GM15510 (cell line): Measurements from ENCODE around the gene ABCA8.

ENCODE experiments used
- POLR2A ChIP-seq: IDR thresholded peaks from 3 replicates; pipeline ENCODE4 v1.6.1; 2011; ENCODE audit warnings: borderline replicate concordance; ENCODE audit not compliant: insufficient read length; ENCODE audit errors: extremely low read depth

ABCA8 gene

DNA sequence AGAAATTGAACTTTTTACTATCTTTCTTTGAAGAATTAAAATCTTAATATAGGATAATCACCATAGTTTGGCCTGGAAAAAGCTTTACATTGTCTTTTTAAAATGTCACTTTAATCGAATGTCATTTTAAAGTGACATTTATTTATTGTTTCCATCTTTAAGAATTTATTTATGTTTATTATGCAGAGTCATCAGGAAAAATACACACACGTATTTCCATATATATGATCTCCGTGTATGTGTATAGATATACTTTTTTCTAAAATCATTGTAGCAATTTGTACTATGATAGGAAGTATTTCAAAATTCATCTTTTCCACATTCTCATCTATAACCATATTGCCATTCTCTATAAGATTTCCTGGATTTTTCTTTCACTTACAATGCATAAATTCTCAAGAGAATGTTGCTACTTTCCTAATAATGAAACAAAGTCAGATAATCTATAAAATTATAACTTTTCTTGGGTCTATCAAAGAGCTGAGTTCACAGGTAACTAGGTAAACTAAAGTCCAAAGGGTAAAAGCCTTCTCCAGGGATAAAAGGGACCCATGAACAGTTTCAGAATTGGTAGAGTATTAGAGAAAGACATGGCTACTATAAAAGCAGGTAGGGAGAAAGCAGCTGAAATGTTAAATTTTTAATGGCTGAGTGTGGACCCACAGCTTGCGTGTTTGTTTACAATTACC, 11.9 kb downstream of the ABCA8 start:
- TF ChIP-seq POLR2A = no peak

DNA sequence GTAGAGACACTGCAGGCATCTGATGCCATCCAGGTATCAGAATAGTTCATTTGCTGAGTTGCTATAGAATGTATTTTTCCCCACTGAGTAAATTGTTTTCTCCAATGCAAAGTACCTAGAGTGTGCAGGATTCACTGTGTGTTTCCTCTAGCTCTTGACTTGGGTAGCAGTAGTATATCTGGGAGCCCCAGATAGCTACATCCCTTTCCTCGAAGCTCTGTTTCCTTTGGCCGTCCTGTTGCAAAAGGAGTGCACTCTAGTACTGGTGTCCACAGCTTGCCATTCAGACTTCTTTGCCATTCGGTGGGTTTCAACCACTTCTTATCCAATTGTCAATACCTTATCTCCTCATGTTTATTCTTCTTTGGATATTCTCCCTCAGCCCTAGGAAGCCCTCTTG, 12.8 kb downstream of the ABCA8 start:
- TF ChIP-seq POLR2A = no peak

GRCh38 chr17:68941761-68942160, 13.4 kb downstream of the ABCA8 start:
- TF ChIP-seq POLR2A = no peak

- no peak for TF ChIP-seq POLR2A
These were observed 16.0 kb downstream of the ABCA8 start for GRCh38 chr17:68939195-68939594.

DNA sequence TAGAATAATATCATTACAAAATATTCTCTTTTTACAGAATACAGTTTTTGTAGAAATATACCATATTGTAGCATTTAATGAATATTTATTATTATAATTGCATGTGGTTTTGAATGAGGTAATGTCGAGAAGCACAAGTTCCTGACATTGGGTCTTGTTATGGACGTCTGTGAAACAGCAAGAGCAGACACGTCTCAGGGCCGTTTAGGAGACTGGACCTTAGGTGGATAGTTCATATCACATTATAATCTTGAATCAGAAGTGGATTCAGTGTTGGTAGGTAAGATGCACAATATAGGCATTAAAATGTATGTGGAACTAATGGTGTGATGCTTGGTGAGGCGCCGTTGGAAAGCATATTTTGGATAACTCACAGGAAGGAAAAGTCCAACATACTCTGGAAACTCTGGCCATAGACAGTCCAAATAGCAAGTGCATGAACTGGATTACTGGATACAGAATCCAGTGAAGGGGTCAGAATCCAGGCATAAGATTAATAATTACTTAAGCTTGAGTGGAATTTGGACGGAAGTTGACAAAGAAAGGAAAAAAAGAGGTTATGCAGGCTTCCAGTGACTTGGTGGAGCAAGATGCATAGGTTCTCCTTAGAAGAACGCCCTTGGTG, 17.2 kb downstream of the ABCA8 start:
- no peak for TF ChIP-seq POLR2A

DNA sequence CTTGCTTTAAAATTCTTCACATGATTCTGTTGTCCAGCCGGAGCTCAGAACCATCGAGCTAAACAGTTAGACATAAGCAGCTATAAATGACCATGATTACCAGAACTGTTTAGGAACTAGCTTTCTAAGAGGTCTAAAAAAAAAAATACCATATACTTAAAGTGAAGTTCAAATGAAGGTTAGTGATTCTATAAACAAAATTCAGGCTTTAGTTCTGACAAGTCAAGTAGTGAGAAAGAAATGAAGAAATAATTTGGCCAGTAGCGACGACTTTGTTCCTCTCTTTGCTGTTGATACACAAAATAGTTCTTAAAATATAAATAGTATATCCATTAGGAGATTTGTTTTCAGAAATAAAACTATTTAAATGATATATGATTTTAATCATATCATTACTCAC, 27.7 kb downstream of the ABCA8 start:
- no peak for TF ChIP-seq POLR2A

DNA sequence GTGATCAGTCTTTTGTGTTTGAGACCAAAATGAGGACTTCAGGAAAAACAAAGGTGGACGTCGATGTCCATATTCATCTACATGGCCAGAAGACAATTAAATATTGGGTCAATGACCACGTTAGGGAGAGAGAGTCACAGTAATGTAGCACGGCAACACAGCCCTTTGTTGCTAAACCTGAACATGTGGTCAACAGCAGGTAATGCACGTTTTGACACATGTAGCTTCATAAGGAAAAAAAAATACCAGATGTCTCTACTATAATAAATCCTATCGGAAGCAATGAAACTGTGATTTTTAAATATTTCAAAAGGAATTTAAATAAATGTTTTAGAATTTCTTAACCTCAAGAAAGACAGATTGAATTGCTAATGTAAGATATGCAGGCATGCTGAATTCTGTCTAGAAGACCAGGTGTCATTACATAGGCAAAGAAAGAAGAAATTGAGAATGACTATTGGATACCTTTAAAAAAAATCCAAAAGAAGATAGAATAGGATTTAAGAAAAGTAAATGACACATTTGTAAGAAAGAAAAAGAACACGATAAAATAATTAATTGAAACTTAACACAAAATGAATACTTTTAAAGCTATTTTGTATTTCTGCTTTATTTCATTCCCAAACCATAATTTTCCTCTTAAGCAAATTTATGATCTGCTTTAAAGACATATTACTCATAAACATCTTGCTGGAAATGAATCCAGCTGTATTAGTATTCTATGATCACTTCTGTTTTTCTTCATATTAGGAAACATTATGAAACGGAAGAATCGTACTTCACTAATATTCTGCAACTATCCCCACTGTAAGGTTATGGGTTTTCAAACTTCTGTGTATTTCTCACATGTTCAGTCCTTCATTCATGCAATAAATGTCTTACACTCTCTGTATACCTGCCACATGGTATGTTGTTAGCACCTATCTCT, 30.1 kb downstream of the ABCA8 start:
- TF ChIP-seq POLR2A = no peak

- TF ChIP-seq POLR2A = no peak
These were observed 44.3 kb downstream of the ABCA8 start for GRCh38 chr17:68910789-68911431.

GRCh38 chr17:68910251-68910705, 44.9 kb downstream of the ABCA8 start:
- TF ChIP-seq POLR2A = no peak

GRCh38 chr17:68909066-68909465, 46.1 kb downstream of the ABCA8 start:
- TF ChIP-seq POLR2A = no peak

- no peak for TF ChIP-seq POLR2A
These were observed 47.1 kb downstream of the ABCA8 start for GRCh38 chr17:68908045-68908444.

DNA sequence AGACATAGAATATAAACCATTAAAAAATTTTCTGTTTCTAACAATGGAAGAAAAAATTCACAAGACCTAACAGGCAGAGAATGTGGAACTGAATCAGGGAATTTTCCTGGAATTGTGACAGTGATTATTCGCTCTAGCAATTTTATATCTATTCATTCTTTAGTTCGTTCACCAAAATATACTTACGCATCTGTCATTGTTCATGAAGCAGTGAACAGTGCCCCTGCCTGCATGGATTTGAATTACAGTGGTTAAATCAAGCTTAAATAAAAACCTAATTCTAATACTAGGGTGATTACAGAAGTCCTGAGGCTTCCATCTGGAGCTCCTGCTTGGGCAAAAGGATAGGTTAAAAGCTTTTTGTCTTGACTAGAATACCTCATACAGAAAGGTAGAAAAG, 48.6 kb downstream of the ABCA8 start:
- TF ChIP-seq POLR2A = no peak

DNA sequence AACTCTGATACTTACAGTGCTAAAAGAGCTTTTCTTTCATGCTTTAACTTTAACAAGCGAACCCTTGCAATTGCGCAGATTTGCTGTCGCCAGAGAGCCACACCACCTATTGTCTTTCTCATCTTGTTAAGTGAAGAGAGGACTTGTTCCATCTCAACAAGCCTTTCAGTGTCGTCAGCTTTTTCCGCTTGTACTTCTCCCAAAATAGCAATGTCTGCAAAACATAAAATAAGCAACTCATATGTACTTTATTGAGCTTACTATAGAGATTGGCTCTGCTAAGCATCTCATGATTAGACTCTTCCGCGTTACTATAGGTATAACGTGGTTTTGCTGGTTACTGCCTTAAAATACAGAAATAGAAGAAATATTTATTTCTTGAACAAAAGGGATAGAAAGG, 51.9 kb downstream of the ABCA8 start:
- TF ChIP-seq POLR2A = no peak

- no peak for TF ChIP-seq POLR2A
These were observed 57.6 kb downstream of the ABCA8 start for GRCh38 chr17:68897557-68897956.

- TF ChIP-seq POLR2A = no peak
These were observed 62.5 kb downstream of the ABCA8 start for GRCh38 chr17:68892658-68893057.
